Transverse colon (tissue), 4 donors: Measurements from ENCODE around the gene CCDC85C. TPM values are rescaled to one million over a fixed set of nuclear protein-coding genes. Genes with fewer than 3 reads are reported as not detected.

Experiments
- DNase-seq: peaks from one replicate; pipeline ENCODE4 v3.0.0-alpha.2; 2019
- H3K27ac ChIP-seq, 4 donors: fragments of 200-600 bp; sonication (generic); 2 replicates each; pipeline ENCODE4 v1.5.1; 2016 to 2018; ENCODE audit warnings: inconsistent platforms in 4 of 4
- H3K27me3 ChIP-seq: fragments of 200-600 bp; sonication (generic); 2 replicates; pipeline ENCODE4 v1.5.1; 2017; ENCODE audit warnings: inconsistent platforms
- H3K36me3 ChIP-seq, 4 donors: fragments of 200-600 bp; sonication (generic); 2 replicates each; pipeline ENCODE4 v1.5.1; 2017 to 2019; ENCODE audit warnings: inconsistent platforms in 4 of 4
- H3K4me1 ChIP-seq, 4 donors: fragments of 200-600 bp; sonication (generic); 2 replicates each; pipeline ENCODE4 v1.5.1; 2017 to 2020; ENCODE audit warnings: inconsistent platforms in 4 of 4
- H3K4me3 ChIP-seq, 4 donors: fragments of 200-600 bp; sonication (generic); 1 replicate in 1 of 4; 2 replicates in 3 of 4; pipeline versions ENCODE4 v1.5.1 to v1.6.1; 2017 to 2019; ENCODE audit warnings: inconsistent platforms in 4 of 4
- H3K9me3 ChIP-seq, 2 donors: fragments of 200-600 bp; sonication (generic); 2 replicates each; pipeline ENCODE4 v1.5.1; 2017 to 2019; ENCODE audit warnings: inconsistent platforms in 2 of 2
- EP300 ChIP-seq: sonication (generic); formaldehyde crosslinking; IDR thresholded peaks from one replicate; pipeline ENCODE4 v1.6.1; 2017; ENCODE audit warnings: antibody characterized with exemption, low read depth
- POLR2A ChIP-seq: fragments of 450-650 bp; IDR thresholded peaks from one replicate; pipeline ENCODE4 v1.6.1; 2016; ENCODE audit warnings: antibody characterized with exemption, mild to moderate bottlenecking, moderate library complexity
- POLR2AphosphoS5 ChIP-seq, 3 donors: sonication (generic); formaldehyde crosslinking; IDR thresholded peaks; one replicate each; pipeline ENCODE4 v1.6.1; 2016; ENCODE audit warnings: antibody characterized with exemption in 3 of 3
- WGBS, 2 donors: methylation state at CpG; one replicate each; pipeline ENCODE4 v1.1.5; 2018; ENCODE audit warnings: low coverage in 1 of 2; 5-methylcytosine and 5-hydroxymethylcytosine counted together
- in situ Hi-C, 4 donors: fragments of 200-750 bp; cut with MboI; loops; one replicate each; pipeline versions ENCODE4 v1.15.0 to v1.15.1; 2017; ENCODE audit warnings: low sequenced_read_pairs in 3 of 4, low pct_ligation_motif_present in 1 of 4, low pct_unique_long_range_greater_than_20kb in 1 of 4
- intact Hi-C: fragments of 100-400 bp; cut with DNase I; formaldehyde crosslinking; loops from one replicate; pipeline ENCODE4 v1.15.1; 2023; ENCODE audit warnings: low total_unique reads
- total RNA-seq, 4 donors: library from RNA; depleted of rRNA; stranded (reverse); fragments of >200 nt; gene quantifications; one replicate each; pipeline ENCODE4 v1.1.0, GENCODE V29; 2016
- TF ChIP-seq, protein P1 (sequence below), 5 experiments: fragments of 200-600 bp in 3 of 5; fragments of 450-650 bp in 2 of 5; sonication (generic) in 3 of 5; IDR thresholded peaks; 1 replicate in 2 of 5; 2 replicates in 3 of 5; pipeline ENCODE4 v1.5.1; 2016 to 2017; ENCODE audit warnings: antibody characterized with exemption in 5 of 5, inconsistent platforms in 3 of 5, mild to moderate bottlenecking in 2 of 5, moderate library complexity in 1 of 5

CCDC85C gene
- total RNA-seq, 4 donors from 2014 or later: 19.3 to 55.4 (median 45.7) TPM

DNA sequence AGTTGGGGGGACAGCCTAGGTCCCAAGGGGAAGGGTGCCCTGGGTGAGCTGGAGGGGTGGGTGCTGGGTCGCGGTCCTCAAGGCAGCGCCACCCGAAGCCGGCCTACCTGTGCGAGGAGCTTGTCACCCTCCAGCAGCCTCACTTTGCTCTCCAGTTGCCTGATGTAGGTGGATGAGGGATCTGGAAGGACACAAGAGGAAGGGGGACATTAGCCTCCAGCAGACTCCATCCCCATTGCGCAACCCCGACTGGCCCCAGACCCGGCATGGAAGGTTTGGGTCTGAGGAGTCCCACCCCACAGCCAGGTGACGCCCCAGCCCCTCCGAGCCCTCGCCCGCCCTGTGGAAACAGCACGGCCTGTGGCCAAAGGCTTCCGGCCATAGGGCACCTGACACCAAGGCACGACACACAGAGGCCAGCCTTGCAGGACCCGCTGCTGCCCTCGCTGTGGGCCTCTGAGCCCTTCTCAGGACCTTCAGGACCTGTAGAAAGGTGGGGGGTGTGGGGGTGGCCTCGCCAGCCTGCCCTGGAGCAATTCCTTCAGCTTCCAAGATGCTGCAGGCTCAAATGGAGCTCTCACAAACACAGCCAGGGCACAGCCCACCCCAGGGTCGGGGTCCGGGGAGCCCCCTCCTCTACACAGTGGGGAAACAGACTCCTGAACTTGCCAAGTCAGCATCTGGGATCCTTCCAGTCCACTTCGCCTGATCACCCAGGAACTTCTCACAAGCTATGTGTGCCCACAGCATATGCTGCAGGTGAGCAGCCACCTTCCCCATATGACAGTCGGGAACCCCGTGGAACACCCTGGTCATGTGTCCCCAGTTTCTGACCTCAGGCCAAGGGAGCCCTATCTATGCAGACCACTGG, 67.9 kb downstream of the CCDC85C start:
- H3K4me3 ChIP-seq: no peak overlapping the region
- DNase-seq: no peak
- H3K4me1 ChIP-seq: peaks cover 1 to 42% (median 23%) of the 10 kb centered on the region in 4 donors
- in situ Hi-C loops: loop anchor here in 1 of 4 donors (25.0 kb wide), 1 partner anchor 351 kb away; no protein-coding TSS in a partner anchor
- intact Hi-C loops: no loop called here
- H3K9me3 ChIP-seq: no peaks in the 10 kb centered on the region
- 88 to 97% methylated on average over 5 to 22 of the region's 24 CpGs for WGBS, 2 donors
- peak overlapping the region; percentile 2 to 85 (median 64) for H3K27ac ChIP-seq
- no peaks in the 10 kb centered on the region for H3K27me3 ChIP-seq
- H3K36me3 ChIP-seq: no peaks in the 10 kb centered on the region
- TF ChIP-seq, protein P1, sequence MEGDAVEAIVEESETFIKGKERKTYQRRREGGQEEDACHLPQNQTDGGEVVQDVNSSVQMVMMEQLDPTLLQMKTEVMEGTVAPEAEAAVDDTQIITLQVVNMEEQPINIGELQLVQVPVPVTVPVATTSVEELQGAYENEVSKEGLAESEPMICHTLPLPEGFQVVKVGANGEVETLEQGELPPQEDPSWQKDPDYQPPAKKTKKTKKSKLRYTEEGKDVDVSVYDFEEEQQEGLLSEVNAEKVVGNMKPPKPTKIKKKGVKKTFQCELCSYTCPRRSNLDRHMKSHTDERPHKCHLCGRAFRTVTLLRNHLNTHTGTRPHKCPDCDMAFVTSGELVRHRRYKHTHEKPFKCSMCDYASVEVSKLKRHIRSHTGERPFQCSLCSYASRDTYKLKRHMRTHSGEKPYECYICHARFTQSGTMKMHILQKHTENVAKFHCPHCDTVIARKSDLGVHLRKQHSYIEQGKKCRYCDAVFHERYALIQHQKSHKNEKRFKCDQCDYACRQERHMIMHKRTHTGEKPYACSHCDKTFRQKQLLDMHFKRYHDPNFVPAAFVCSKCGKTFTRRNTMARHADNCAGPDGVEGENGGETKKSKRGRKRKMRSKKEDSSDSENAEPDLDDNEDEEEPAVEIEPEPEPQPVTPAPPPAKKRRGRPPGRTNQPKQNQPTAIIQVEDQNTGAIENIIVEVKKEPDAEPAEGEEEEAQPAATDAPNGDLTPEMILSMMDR (IDR thresholded peaks at IDR 0.05): no peak
- no peak for TF ChIP-seq POLR2A
- TF ChIP-seq POLR2AphosphoS5 (IDR thresholded peaks at IDR 0.05): no peak
- TF ChIP-seq EP300: no peak

DNA sequence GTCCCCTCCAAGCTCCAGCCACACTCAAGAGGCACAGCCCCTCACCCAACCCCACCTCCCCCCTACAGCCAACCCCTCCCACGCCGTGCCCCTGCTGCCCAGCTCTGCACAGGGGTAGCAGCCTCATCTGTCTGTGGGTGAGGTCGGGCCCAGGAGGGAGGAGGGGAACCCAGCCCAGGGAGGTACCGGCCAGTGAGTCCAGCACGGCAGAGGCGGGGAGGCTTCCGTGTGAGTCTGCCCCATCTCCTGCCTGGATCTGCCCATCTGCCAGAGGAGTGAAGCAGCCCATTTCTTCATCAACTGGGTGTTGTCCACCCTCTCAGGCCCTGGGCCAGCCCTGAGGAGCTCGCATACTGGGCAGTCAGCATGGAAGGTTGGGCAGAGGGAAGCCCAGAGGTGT, 68.6 kb downstream of the CCDC85C start:
- TF ChIP-seq, protein P1 (IDR thresholded peaks at IDR 0.05): no peak
- TF ChIP-seq EP300 (no peak), POLR2AphosphoS5 (IDR thresholded peaks at IDR 0.05) (no peak), POLR2A (no peak)
- peak overlapping the region in 3 of 4 donors; percentile 54 to 85 (median 70) for H3K27ac ChIP-seq
- H3K4me1 ChIP-seq: peaks cover 3 to 45% (median 20%) of the 10 kb centered on the region in 4 donors
- DNase-seq: no peak
- H3K36me3 ChIP-seq: no peaks in the 10 kb centered on the region
- H3K27me3 ChIP-seq: no peaks in the 10 kb centered on the region
- WGBS, 2 donors: 75% methylated on average over 8 of the region's 8 CpGs; no CpG with 5 or more reads in 1 of the 2 donors
- in situ Hi-C loops: loop anchor here in 1 of 4 donors (25.0 kb wide), 1 partner anchor 352 kb away; no protein-coding TSS in a partner anchor
- intact Hi-C loops: no loop called here
- no peaks in the 10 kb centered on the region for H3K9me3 ChIP-seq
- no peak overlapping the region for H3K4me3 ChIP-seq

DNA sequence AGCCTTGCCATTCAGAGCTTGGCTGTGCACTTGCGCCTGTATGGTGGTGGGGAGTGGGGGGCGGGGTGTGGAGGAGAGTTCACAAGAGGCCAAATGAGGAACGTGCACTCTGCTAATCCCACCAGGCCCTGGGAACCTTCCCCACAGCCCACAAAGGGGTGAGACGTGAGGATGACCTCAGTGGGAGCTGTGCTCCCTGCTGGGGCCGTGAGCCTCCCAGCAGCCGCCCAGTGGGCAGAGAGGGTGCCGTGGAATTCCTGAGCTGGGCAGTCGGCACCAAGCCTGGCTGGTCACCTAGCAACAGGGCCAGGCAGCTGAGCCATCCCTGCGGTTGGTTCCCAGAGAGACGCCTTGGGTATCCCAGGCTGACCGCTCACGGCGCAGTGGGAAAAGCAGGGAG, 69.1 kb downstream of the CCDC85C start:
- peaks cover 3 to 45% (median 18%) of the 10 kb centered on the region in 4 donors for H3K4me1 ChIP-seq
- intact Hi-C loops: no loop called here
- H3K27ac ChIP-seq: peak overlapping the region in 3 of 4 donors; percentile 54 to 85 (median 70)
- in situ Hi-C loops: loop anchor here in 1 of 4 donors (25.0 kb wide), 1 partner anchor 352 kb away; no protein-coding TSS in a partner anchor
- H3K36me3 ChIP-seq: no peaks in the 10 kb centered on the region
- TF ChIP-seq, protein P1 (IDR thresholded peaks at IDR 0.05): no peak
- no peak for TF ChIP-seq POLR2A
- 70 to 85% methylated on average over 4 to 13 of the region's 13 CpGs for WGBS, 2 donors
- H3K4me3 ChIP-seq: no peak overlapping the region
- no peaks in the 10 kb centered on the region for H3K27me3 ChIP-seq
- DNase-seq: no peak
- H3K9me3 ChIP-seq: no peaks in the 10 kb centered on the region

DNA sequence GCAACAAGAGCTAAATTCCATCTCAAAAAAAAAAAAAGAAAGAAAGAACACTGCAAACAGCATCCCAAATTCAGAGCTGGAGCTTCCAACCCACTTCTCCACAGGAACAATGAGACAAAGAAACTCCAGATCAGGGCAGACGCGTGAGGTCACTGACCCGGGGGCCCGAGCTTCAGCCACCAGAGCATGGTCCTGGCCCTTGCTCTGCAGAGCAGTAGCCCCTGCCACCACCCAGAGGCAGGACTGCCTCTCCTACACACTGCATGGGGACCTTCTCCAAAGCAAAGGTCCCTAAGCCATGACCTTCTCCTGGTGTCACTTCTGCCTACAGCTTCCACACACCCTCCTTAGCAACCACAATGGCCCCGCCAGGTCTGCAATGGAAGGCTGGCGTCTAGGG, 69.7 kb downstream of the CCDC85C start:
- in situ Hi-C loops (loop anchor here in 1 of 4 donors (25.0 kb wide), 1 partner anchor 353 kb away; no protein-coding TSS in a partner anchor), intact Hi-C loops (no loop called here)
- Histone ChIP-seq H3K4me3 (no peak overlapping the region), H3K27ac (peak overlapping the region in 3 of 4 donors; percentile 9 to 85 (median 54)), H3K27me3 (no peaks in the 10 kb centered on the region), H3K9me3 (no peaks in the 10 kb centered on the region), H3K4me1 (peaks cover 3 to 40% (median 16%) of the 10 kb centered on the region in 4 donors), H3K36me3 (no peaks in the 10 kb centered on the region)
- DNase-seq: no peak
- TF ChIP-seq POLR2A: no peak
- TF ChIP-seq POLR2AphosphoS5 (IDR thresholded peaks at IDR 0.05): no peak
- no peak for TF ChIP-seq EP300
- TF ChIP-seq, protein P1 (IDR thresholded peaks at IDR 0.05): no peak
- 86 to 100% methylated on average over 4 to 6 of the region's 6 CpGs for WGBS, 2 donors
